Measurements from ENCODE around the gene C4orf54.

Gene C4orf54

GRCh38 chr4:99629962-99630554, 27.6 kb downstream of the C4orf54 start:
- no peak for DNase-seq (ENCODE audit: low read depth)
- H3K4me3 ChIP-seq (ENCODE audit: low read length) = no peak overlapping the region
- TF ChIP-seq CTCF (IDR thresholded peaks at IDR 0.05; ENCODE audit: insufficient read depth, low read depth, low read length, missing control alignments) = no peak

GRCh38 chr4:99628040-99628439, 29.6 kb downstream of the C4orf54 start:
- H3K4me3 ChIP-seq (ENCODE audit: low read length) = no peak overlapping the region
- TF ChIP-seq CTCF (IDR thresholded peaks at IDR 0.05; ENCODE audit: insufficient read depth, low read depth, low read length, missing control alignments) = no peak
- DNase-seq (ENCODE audit: low read depth) = no peak

GRCh38 chr4:99625369-99625768, 32.3 kb downstream of the C4orf54 start:
- H3K4me3 ChIP-seq (ENCODE audit: low read length) = no peak overlapping the region
- no peak for TF ChIP-seq CTCF (IDR thresholded peaks at IDR 0.05; ENCODE audit: insufficient read depth, low read depth, low read length, missing control alignments)
- DNase-seq (ENCODE audit: low read depth) = no peak

- DNase-seq (ENCODE audit: low read depth) = no peak
- no peak overlapping the region for H3K4me3 ChIP-seq (ENCODE audit: low read length)
- TF ChIP-seq CTCF (IDR thresholded peaks at IDR 0.05; ENCODE audit: insufficient read depth, low read depth, low read length, missing control alignments) = no peak
These were observed 33.4 kb downstream of the C4orf54 start for GRCh38 chr4:99624141-99624719.

GRCh38 chr4:99622341-99622740, 35.3 kb downstream of the C4orf54 start:
- TF ChIP-seq CTCF (IDR thresholded peaks at IDR 0.05; ENCODE audit: insufficient read depth, low read depth, low read length, missing control alignments) = no peak
- no peak for DNase-seq (ENCODE audit: low read depth)
- no peak overlapping the region for H3K4me3 ChIP-seq (ENCODE audit: low read length)

GRCh38 chr4:99617374-99617773, 40.3 kb downstream of the C4orf54 start:
- TF ChIP-seq CTCF (IDR thresholded peaks at IDR 0.05; ENCODE audit: insufficient read depth, low read depth, low read length, missing control alignments) = no peak
- peak; percentile 27 for DNase-seq (ENCODE audit: low read depth)
- H3K4me3 ChIP-seq (ENCODE audit: low read length) = no peak overlapping the region

Measured in epithelial cell of esophagus (primary cell).